Measurements from ENCODE around the gene SPATA17.
A peak's percentile ranks its signal among the peaks of the same experiment; 100 is the strongest.
"Not testable (repeated sequence)": the region's sequence is repeated elsewhere in the genome, so short reads cannot be mapped to it uniquely, and the experiment has no call there.

SPATA17 gene

GRCh38 chr1:217630711-217631591 is at the start of gene SPATA17, which contains the start of gene GPATCH2:
TSS of gene SPATA17 (plus strand) at chr1:217631344. CDS start at chr1:217631379, 35 bp downstream.
TSS of gene GPATCH2 (minus strand) at chr1:217631090. CDS start at chr1:217630971, 119 bp downstream.
- DNase-seq (ENCODE audit: low read depth in 4 of 4, low spot score in 1 of 4) = peak; percentile 42 to 54 (median 50)

GRCh38 chr1:217584286-217584811 is 46.8 kb upstream of the SPATA17 start:
- not testable (repeated sequence) for DNase-seq (ENCODE audit: low read depth in 4 of 4, low spot score in 1 of 4)

GRCh38 chr1:217585577-217585976 is 45.6 kb upstream of the SPATA17 start:
- DNase-seq (ENCODE audit: low read depth in 4 of 4, low spot score in 1 of 4) = no peak

- no peak for DNase-seq (ENCODE audit: low read depth in 4 of 4, low spot score in 1 of 4)
Observed at GRCh38 chr1:217586586-217586985, 44.6 kb upstream of the SPATA17 start.

- DNase-seq (ENCODE audit: low read depth in 4 of 4, low spot score in 1 of 4) = no peak
Observed at GRCh38 chr1:217590598-217590997, 40.5 kb upstream of the SPATA17 start.

GRCh38 chr1:217599154-217599553 is 32.0 kb upstream of the SPATA17 start:
- no peak for DNase-seq (ENCODE audit: low read depth in 4 of 4, low spot score in 1 of 4)

- no peak for DNase-seq (ENCODE audit: low read depth in 4 of 4, low spot score in 1 of 4)
Observed at GRCh38 chr1:217602380-217602779, 28.8 kb upstream of the SPATA17 start.

GRCh38 chr1:217605390-217605789 is 25.8 kb upstream of the SPATA17 start:
- no peak for DNase-seq (ENCODE audit: low read depth in 4 of 4, low spot score in 1 of 4)

- no peak for DNase-seq (ENCODE audit: low read depth in 4 of 4, low spot score in 1 of 4)
Observed at GRCh38 chr1:217614200-217614712, 16.9 kb upstream of the SPATA17 start.

- DNase-seq (ENCODE audit: low read depth in 4 of 4, low spot score in 1 of 4) = no peak
Observed at GRCh38 chr1:217617126-217617525, 14.0 kb upstream of the SPATA17 start.

- no peak for DNase-seq (ENCODE audit: low read depth in 4 of 4, low spot score in 1 of 4)
Observed at GRCh38 chr1:217620814-217621213, 10.3 kb upstream of the SPATA17 start.

- DNase-seq (ENCODE audit: low read depth in 4 of 4, low spot score in 1 of 4) = no peak
Observed at GRCh38 chr1:217622042-217622441, 9.1 kb upstream of the SPATA17 start.

- no peak for DNase-seq (ENCODE audit: low read depth in 4 of 4, low spot score in 1 of 4)
Observed at GRCh38 chr1:217626321-217626720, 4.8 kb upstream of the SPATA17 start.

- DNase-seq (ENCODE audit: low read depth in 4 of 4, low spot score in 1 of 4) = no peak
Observed at GRCh38 chr1:217627431-217627830, 3.7 kb upstream of the SPATA17 start.

GRCh38 chr1:217642455-217642854 is 11.3 kb downstream of the SPATA17 start:
- no peak for DNase-seq (ENCODE audit: low read depth in 4 of 4, low spot score in 1 of 4)

GRCh38 chr1:217647791-217648190 is 16.6 kb downstream of the SPATA17 start:
- no peak for DNase-seq (ENCODE audit: low read depth in 4 of 4, low spot score in 1 of 4)

GRCh38 chr1:217650674-217651073 is 19.5 kb downstream of the SPATA17 start:
- no peak for DNase-seq (ENCODE audit: low read depth in 4 of 4, low spot score in 1 of 4)

GRCh38 chr1:217660353-217661062 is 29.4 kb downstream of the SPATA17 start:
- DNase-seq (ENCODE audit: low read depth in 4 of 4, low spot score in 1 of 4) = no peak

- DNase-seq (ENCODE audit: low read depth in 4 of 4, low spot score in 1 of 4) = no peak
Observed at GRCh38 chr1:217661407-217661806, 30.3 kb downstream of the SPATA17 start.

- no peak for DNase-seq (ENCODE audit: low read depth in 4 of 4, low spot score in 1 of 4)
Observed at GRCh38 chr1:217668351-217668940, 37.3 kb downstream of the SPATA17 start.

GRCh38 chr1:217673387-217673786 is 42.2 kb downstream of the SPATA17 start:
- DNase-seq (ENCODE audit: low read depth in 4 of 4, low spot score in 1 of 4) = no peak
